NB4 (cell line): ENCODE measurements around the gene IGFBP4.

Source experiments
- POLR2A ChIP-seq: IDR thresholded peaks from 2 replicates; pipeline ENCODE4 v1.6.1; 2011; ENCODE audit warnings: mild to moderate bottlenecking; ENCODE audit not compliant: insufficient read length; ENCODE audit errors: extremely low read depth
- TF ChIP-seq, protein P1 (sequence below): IDR thresholded peaks from one replicate; pipeline ENCODE4 v1.5.1; 2012; ENCODE audit warnings: low read depth, low read length
- TF ChIP-seq, protein P2 (sequence below): IDR thresholded peaks from 2 replicates; pipeline ENCODE4 v1.6.1; 2011; ENCODE audit warnings: low read depth, low read length

DNA sequence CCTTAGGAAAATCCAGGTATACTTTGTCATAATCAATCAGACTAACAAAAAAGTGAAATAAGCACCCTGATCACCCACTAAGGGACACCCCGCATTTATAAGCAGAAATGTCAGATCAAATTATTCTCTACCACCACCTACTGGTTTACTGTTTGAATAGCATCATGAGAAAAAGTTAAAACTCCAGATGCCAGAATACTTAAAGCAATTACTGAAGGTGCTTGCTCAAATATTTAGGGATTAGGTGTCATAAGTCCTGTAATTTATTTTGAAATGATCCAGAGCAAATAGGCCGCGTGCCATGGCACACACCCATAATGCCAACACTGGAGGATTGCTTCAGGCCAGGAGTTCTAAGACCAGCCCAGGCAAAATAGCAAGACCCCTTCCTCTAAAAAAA, 27.9 kb upstream of the IGFBP4 start:
- TF ChIP-seq, protein P1, sequence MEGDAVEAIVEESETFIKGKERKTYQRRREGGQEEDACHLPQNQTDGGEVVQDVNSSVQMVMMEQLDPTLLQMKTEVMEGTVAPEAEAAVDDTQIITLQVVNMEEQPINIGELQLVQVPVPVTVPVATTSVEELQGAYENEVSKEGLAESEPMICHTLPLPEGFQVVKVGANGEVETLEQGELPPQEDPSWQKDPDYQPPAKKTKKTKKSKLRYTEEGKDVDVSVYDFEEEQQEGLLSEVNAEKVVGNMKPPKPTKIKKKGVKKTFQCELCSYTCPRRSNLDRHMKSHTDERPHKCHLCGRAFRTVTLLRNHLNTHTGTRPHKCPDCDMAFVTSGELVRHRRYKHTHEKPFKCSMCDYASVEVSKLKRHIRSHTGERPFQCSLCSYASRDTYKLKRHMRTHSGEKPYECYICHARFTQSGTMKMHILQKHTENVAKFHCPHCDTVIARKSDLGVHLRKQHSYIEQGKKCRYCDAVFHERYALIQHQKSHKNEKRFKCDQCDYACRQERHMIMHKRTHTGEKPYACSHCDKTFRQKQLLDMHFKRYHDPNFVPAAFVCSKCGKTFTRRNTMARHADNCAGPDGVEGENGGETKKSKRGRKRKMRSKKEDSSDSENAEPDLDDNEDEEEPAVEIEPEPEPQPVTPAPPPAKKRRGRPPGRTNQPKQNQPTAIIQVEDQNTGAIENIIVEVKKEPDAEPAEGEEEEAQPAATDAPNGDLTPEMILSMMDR = peak; percentile 19
- TF ChIP-seq POLR2A = no peak
- TF ChIP-seq, protein P2, sequence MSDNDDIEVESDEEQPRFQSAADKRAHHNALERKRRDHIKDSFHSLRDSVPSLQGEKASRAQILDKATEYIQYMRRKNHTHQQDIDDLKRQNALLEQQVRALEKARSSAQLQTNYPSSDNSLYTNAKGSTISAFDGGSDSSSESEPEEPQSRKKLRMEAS = no peak
